Renal cortical epithelial cell (primary cell): ENCODE results near the gene NELL1. TPM values are rescaled to one million over a fixed set of nuclear protein-coding genes. Genes with fewer than 3 reads are reported as not detected.
A peak's percentile ranks its signal among the peaks of the same experiment; 100 is the strongest.

ENCODE experiments used
- DNase-seq: peaks from one replicate; pipeline ENCODE4 v3.0.0-alpha.2; 2011; ENCODE audit warnings: low read depth
- total RNA-seq: library from RNA; depleted of rRNA; stranded (reverse); fragments of >200 nt; gene quantifications from 2 replicates; pipeline ENCODE4 v1.2.3, GENCODE V29; 2014

NELL1 gene
- total RNA-seq, 1 donor from 2014 or later: not detected

DNA sequence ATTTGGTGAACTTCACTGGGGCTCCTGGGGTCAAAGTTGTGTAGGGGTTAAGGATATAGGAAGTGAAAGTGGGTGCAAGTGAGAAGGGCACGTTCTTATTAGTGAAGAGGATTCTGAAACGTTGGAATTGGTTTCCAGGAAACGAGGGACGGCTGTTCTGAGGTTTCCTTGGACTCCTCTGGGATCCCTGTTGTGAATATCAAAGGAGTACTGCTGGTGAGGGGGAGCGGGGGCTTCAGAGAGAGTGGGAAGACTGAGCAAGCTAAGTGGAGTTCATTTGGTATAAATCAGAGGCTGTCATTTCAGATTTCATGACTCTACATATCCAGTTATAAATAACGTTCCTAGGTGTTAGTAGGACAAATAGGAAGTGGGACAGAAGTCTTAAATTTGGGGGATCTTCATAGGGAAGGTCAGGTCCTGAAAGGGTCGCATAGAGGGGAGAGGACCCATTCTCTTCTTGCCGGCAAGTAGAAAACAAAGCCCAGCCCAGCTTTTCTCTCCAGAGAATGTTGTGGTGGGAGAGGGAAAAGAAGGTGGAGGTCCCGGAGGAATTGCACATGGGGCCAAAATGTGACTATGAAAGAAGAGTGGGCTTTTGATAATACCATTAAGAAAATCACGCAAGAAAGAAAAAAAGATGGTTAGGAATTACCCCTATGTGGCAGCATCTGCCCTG is 1.1 kb upstream of the NELL1 start:
- DNase-seq: no peak

DNA sequence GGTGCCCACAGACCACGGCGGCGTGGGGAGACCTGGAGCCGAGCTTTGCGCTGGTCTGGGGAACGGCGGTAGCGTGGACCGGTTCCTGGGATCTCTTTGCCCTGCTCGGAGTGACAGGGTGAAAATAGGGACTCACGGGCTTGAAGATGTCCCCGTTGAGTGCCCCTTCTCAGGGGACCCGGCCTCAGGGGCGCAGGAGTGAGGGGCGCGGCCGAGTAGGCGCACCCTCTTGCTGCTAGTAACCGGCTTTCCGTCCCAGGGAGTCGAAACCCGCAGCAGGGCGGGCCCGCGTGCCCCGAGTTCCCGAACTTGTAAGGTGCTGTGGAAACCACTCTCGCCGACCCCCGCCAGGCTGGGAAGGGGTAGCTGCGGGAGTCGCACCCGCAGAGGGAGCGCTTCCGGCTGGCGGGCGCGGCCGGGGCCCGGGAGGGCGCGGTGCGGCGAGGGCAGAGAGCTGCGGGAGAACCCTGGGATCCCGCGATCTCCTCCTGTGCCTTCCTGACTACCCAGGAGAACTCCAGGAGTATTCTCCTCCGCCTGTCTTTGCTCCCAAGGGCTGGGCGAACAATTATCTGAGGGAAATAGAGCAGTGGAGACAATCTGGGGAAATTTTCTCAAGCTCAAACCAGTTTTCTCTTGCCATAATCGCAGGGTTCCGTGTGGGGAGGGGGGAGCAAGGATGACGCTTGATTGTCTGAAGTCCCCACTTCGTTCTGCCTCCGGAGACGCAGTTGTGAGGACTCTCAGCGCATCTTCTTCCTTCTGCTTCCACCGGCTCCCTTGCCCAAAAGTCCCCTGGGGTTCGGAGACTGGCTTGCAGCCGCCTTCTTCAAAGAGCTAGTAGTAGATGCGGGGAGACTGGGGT is 666 bp downstream of the NELL1 start:
- DNase-seq: no peak

DNA sequence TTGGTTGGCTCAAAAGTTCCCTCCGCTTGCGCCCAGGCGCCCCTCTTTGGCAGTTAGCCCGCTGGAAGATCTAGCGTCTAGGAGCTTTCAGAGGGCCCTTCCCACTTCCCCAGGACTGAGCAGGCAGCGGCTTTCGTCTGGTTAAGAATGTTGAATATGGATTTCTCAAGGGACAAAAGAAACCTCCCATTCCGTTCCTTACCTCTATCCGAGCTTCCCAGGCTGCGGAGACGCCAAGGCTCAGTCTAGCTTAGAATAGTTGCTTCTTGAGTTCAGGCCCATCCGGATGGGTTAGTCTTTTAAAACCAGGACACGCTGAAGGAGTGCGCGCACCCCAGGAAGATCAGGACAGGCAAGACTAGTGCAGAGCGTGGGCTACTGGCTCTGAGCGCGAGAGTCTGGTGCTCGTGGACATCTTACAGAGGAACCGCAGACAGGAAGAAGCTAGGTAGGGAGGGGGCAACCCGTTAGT is 1.6 kb downstream of the NELL1 start:
- DNase-seq: no peak

DNA sequence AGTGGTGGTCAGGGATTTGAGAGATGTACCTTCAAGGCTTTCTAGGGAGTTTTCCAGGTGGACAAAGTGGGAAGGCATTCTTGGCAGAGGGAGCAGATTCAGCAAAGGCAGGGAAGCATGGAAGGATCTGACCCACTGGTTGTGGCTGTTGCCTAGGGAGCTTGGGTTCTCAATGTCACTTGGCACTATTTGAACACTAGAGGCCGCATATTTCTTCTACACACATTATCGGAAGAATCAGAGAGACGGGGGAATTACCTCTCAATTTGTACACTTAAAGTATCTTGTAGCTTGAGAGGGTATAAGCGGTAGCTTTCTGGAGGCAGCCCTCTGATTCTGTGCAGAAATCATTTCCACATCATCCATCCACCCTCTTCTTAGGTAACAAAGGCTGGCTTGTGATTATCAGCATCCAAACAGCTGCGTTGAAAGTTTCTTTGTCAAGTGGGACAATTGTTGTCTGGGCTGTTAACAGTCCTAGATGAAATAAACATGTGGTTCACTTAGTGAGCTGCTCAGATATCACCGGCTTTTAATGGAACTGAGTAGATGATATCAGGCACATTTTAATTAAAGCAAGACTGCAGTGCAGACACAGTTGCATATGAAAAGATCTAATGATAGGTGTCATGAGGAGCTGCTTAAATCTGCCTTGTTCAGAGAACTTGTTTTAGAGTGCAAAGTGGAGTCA is 2.6 kb downstream of the NELL1 start:
- DNase-seq: peak; percentile 29

DNA sequence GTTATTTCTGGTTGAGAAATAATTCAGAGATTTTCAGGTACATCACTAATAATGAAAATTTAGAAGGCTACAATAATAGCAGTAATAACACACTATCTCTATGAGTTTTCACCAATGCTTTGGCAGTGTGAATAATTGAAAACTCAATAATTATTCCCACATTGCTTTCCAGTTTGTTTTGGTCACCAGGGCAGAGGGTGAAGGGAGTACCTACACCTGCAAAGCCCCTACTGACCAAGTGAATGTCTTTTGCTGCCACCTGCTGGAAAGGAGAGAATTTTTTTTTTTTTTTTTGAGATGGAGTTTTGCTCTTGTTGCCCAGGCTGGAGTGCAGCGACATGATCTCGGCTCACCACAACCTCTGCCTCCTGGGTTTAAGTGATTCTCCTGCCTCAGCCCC is 3.2 kb downstream of the NELL1 start:
- DNase-seq: no peak

DNA sequence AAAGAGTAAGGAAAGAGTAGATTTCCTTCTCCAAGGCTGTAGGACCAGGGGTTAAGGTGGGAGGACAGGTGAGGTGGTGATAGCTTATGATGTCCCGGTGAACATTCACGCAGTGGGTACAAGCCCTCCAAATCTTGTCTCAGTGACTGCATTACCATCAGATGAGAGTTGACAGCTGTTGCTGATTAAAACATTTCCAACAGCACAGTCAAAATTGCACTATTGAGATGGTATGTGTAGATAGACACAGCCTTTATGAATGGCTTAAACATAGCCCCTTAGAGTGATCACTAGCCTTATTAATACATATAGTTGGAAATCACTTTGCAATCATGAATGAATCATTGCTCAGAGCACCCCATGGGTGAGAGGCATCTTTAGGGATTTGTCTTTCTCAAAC is 7.3 kb downstream of the NELL1 start:
- no peak for DNase-seq

DNA sequence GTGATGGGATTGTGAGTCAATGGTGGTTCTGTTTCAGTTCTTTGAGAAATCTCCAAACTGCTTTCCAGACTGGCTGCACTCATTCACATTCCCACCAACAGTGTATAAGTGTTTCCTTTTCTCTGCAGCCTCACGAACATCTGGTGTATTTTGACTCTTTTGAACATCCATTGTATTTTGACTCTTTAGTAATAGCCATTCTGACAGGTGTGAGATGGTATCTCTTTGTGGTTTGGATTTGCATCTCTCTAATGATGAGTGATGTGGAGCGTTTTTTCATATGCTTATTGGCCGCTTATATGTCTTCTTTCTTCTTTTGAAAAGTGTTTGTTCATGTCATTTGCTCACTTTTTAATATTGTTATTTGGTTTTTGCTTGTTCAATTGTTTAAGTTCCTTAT is 19.4 kb downstream of the NELL1 start:
- no peak for DNase-seq

DNA sequence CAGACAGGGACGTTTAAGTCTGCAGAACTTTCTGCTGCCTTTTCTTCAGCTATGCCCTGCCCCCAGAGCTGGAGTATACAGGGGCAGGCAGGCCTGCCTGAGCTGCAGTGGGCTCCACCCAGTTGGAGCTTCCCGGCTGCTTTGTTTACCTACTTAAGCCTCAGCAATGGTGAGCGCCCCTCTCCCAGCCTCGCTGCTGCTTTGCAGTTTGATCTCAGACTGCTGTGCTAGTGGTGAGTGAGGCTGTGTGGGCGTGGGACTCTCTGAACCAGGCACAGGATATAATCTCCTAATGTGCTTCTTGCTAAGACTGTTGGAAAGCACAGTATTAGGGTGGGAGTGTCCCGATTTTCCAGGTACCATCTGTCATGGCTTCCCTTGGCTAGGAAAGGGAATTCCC is 38.5 kb downstream of the NELL1 start:
- DNase-seq: no peak

DNA sequence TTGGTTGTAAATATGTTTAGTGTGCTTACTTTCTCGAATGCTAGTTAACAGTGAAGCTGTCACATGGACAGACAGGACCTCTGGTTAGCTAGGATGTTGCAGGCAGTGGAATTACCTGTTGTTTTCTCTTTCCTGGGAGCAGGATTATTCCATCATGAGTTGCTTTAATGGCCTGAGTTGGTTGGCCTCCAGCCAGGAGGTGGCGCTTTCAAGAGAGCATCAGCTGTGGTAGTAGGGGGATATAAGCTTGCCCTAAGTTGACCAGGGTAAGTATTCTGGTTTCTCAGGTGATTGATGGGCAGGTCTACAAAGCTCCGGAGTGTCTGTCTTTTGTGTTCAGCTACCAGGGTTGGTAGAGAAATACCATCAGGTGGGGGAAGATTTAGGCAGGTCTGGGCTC is 43.5 kb downstream of the NELL1 start:
- no peak for DNase-seq

DNA sequence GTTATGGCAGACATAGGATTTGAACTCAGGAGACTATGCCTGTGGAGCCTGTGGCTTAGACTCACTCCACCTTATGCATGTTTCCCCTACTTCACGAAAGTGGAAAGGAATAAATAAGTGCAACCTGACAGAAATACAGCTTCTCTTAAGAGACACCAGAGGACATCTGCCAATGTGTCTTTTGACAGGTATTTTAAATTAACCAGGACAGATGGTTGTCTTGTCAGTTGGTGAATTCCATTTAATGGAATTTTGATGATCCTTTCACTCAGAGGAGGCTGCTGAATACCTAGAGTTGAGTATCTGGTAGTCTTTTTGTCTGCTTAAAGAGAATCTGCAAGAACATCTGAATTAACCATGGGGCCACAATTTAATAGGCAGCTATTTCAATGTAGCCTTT is 46.1 kb downstream of the NELL1 start:
- no peak for DNase-seq

DNA sequence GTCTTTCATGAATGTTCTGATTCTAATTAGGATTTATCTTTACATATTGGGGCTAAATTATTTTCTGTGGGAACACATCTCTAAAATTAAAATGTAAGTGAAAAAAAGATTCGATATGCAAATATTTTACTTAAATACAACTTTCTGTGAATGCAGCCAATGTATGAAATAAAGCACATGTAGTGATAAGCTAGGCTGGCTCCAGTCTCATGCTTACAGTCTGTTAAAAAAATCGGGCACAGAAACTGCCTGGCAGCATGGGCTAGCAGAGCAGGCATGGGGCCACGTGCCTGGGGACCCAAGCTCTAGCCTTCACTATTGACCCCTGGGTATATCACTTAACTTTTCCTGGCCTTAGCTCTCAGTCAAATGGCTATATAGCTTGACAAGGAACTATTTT is 46.5 kb downstream of the NELL1 start:
- DNase-seq: no peak

DNA sequence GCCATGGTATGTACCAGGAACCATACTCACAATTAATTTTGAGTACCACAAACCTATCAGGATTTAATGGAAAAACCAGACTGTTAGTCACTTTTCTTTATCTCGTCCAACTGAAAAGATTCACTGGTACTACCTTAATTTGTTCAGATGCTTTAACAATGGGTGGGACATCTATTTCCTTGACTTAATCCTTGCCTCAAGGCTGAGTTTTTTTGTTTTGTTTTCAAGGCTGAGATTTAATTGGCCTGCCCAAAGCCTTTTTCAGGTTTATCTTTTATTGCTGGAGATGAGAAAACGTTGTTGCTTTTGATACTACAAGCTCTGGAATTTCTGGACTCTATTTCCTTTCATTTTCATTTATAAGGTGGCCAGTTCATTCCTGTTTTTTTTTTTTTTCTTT is 50.4 kb downstream of the NELL1 start:
- DNase-seq: no peak

DNA sequence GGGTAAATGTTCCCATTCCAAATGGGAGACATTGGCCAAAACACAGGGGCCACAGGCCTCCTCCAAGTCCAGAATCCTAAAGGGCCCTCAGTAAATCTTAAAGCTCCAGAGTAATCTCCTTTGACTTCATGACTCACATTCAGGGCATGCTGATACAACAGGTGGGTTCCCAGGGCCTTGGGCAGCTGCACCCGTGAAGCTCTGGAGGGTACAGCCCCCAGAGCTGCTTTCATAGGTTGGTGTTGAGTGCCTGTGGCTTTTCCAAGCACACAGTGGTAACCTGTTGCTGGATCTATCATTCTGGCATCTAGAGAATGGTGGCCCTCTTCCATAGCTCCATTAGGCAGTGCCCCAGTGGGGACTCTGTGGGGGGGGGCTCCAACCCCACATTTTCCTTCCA is 54.0 kb downstream of the NELL1 start:
- DNase-seq: no peak

DNA sequence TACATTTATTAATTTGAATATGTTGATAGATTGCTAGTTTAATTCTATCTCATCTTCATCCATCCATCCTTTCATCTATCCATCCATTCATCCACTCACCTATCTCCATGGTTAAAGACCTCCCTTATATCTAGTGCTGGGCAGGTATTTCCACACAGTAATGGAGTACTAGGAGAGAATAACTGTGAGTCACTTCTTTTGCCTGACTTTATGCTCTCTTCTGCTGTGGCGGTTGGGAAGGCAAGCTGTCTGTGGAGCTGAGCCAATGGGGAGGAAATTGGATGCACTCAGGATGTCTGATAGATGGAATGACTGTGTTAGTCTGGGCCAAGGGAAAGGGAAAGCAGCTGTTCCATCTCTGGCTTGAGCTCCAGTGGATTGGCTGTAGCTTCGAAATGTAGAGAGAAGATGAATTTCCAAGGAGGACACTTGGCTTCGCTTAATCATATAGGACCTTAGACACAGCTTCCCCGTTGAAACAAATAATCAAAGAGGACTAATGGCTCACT is 60.3 kb downstream of the NELL1 start:
- DNase-seq: no peak

DNA sequence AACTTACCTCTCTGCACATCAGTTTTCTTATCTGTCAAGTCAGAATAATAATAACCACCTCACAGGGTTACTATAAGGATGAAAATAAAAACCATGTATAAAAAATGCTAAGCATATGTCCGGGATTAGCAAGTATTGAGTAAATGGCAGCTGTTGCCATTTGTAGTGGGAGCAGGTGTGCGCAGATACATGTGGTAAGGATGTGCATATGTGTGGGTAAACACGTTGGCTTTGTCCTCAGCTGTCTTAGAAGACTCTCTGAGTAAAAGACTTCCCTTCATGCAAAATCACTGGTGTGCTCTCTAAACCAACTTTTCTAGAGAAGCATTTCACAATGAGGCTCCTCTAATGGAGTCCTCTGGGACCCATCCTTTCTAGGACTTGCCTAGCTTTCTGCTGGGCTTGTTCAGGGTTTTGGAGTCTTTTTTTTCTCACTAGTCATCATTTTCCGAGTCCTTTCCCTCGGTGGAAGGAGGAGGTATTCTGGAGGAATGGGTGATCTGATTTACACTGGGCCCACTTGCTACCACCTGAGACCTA is 62.4 kb downstream of the NELL1 start:
- no peak for DNase-seq

DNA sequence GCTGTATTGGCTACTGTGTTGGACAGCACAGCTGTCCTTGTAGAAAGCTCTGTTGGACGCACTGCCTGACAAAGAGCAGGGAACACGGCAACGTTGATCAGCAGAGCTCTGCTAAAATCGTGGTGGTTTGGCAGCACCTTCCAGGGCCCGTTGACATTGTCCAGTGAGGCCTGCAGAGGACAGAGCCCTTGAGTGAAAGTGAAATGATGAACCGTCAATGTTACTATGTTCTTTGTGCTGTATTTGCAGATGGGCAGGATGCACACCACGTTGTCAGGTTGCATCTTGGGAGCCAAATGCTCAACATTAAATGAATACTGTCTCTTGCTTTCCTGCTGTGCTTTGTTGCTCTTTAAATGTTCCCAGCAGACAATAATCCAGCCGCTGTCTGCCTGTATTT is 69.7 kb downstream of the NELL1 start:
- DNase-seq: no peak

DNA sequence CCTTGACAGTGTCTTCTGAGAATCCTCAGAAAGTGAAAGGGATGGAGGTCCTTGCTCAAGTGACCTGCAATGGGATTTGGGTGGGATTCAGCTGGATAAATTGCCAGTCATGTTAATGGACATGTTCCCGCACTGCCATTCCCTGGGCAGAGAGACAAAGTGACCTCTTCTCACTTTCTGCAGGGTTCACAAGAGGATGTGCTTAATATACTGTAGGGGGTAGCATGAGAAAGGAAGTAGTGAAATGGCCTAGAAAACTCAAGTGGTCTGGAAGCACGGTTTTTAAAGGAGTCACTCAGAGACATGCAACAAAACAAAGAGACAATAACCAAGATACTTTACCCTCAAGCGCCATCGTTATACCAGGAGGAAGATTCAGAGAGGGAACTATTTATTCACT is 70.2 kb downstream of the NELL1 start:
- DNase-seq: no peak

DNA sequence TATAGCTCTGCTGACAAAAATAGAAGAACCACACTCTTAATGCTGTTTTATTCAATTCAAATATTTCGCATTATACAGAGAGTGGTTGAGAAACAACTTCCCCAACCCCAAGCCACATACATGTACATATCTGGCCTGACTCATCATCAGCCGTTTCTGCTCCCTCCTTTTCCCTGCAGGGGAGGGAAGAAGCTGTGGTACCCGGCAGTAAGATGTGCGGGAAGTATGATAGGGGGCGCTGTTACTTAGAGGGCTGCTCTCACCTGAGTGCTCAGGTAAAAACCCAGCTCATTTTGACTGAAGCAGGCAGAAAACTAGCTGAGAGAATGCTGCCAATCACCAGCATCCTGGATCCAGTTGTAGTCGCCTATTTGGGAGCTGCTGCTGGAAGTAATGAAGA is 85.5 kb downstream of the NELL1 start:
- peak; percentile 0 for DNase-seq

DNA sequence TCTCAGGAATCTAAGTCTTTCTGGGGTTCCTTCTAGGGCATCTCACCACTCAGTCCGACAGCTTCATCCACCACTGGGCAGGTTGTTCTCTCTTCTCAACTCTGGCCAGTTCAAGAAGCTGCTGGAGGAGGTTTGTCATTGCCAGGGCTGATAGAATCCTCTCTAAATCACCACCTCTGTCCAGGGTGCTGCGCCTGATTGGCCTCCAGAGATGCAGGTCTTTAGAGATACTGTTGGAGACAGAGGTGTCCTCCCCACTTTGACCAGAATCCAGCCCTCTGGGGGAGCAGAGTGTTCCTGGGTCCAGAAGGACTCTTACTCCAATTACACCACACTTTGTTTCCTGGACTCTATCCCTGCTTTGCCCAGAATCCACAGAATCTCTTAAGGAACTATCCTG is 90.2 kb downstream of the NELL1 start:
- DNase-seq: no peak

DNA sequence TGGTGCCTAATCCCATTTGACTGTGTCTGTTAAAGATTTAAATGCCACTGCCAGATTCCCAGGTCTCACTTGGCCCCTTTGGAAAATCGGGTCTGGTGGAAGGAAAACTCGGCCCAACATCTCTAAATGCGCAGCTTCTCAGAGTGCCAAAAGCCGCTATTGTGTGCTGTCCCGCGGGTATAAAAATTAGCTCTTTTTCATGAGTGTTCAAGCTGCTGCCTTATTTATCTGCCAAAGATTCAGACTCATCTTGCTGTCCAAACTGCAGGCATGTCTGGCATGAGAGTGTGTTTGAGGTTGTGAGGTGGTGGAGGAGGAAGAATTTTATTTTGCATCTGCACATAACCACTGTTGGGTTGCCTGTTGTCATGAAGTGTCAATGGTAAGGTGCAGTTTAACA is 91.4 kb downstream of the NELL1 start:
- DNase-seq: no peak

DNA sequence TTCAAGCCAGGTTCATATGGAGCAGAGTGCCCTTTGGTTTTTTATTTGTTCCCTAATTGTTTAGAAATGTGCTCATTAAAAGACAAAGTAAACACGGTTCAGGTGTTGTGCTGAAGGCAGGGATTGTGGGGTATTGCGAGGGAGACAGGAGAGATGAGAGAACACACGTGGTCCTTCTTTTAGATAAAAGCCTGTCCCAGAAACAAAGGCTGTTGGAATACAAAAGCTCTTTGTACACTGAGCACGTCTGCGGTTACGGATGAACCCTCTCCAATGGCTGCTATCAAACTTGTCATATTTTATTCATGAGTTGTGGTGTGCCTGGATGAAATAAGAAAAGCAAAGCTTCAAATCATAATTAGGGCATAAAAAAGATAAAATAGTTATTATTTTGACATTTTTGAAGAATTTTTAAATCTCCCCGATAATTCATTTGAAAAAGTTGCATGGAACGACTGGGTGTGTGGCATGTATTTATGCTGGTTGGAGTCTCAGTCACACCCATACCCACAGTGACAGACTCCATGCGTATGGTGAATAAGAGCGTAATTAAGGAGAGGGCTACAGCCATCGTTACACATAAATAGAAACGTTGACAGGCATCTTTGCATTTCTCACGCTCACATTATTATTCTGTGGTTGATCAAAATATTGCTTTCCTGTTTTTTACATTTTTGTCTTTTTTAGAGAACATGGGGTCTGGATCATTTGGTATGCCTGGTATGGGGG is 92.9 kb downstream of the NELL1 start:
- no peak for DNase-seq

DNA sequence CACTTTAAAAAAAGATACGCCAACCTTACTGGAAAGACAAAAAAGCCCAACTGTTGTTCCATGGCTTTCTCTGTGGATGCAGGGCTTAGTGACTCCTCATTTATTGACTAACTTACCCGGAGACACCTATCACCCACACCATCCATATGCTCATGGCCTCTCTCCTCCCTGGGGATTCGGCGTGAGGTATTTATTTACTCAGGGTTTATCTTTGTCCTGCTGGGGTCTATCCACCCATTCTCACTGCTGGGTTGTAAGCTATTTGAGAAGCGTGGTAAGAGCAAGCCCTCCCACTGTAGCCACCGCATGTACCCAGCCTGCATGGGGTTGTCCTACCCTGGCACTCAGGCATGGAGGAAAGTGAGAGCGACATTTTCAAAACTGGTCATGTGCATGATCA is 93.6 kb downstream of the NELL1 start:
- DNase-seq: no peak
